Mesenchymal stem cell (in vitro differentiated cells and primary cell): ENCODE results near the gene PVR.
A peak's percentile ranks its signal among the peaks of the same experiment; 100 is the strongest.

Source experiments
- DNase-seq: peaks from one replicate; pipeline ENCODE4 v3.0.0-alpha.2; 2013
- H2AFZ ChIP-seq: one replicate; pipeline ENCODE4 v1.6.1; 2013; ENCODE audit warnings: low read depth, mild to moderate bottlenecking, control low read depth, inconsistent platforms, low read length, moderate library complexity
- H2AK5ac ChIP-seq: 2 replicates; pipeline ENCODE4 v1.6.1; 2013; ENCODE audit warnings: low read length, moderate library complexity, mild to moderate bottlenecking, inconsistent platforms; ENCODE audit not compliant: severe bottlenecking
- H2BK120ac ChIP-seq: one replicate; pipeline ENCODE4 v1.6.1; 2013; ENCODE audit warnings: low read depth, mild to moderate bottlenecking, inconsistent platforms, low read length, moderate library complexity
- H2BK12ac ChIP-seq, 2 experiments: one replicate each; pipeline ENCODE4 v1.6.1; 2013; ENCODE audit warnings: inconsistent platforms in 2 of 2, low read length in 2 of 2, mild to moderate bottlenecking in 2 of 2, moderate library complexity in 2 of 2, control low read depth in 1 of 2
- H2BK15ac ChIP-seq: one replicate; pipeline ENCODE4 v1.6.1; 2013; ENCODE audit warnings: mild to moderate bottlenecking, low read depth, inconsistent platforms; ENCODE audit not compliant: poor library complexity, severe bottlenecking
- H2BK5ac ChIP-seq: 2 replicates; pipeline ENCODE4 v1.6.1; 2013; ENCODE audit warnings: low read depth, mild to moderate bottlenecking, low read length, control low read depth, inconsistent platforms; ENCODE audit not compliant: poor library complexity, severe bottlenecking
- H3K14ac ChIP-seq, 2 experiments: one replicate each; pipeline ENCODE4 v1.6.1; 2013; ENCODE audit warnings: inconsistent platforms in 2 of 2, low read length in 2 of 2, control low read depth in 1 of 2, mild to moderate bottlenecking in 1 of 2, moderate library complexity in 1 of 2
- H3K18ac ChIP-seq, 2 experiments: one replicate each; pipeline ENCODE4 v1.6.1; 2013; ENCODE audit warnings: inconsistent platforms in 2 of 2, low read length in 2 of 2, control low read depth in 1 of 2, low read depth in 1 of 2, mild to moderate bottlenecking in 1 of 2
- H3K23ac ChIP-seq, 2 experiments: one replicate each; pipeline ENCODE4 v1.6.1; 2013; ENCODE audit warnings: inconsistent platforms in 2 of 2, low read length in 2 of 2, mild to moderate bottlenecking in 2 of 2, moderate library complexity in 2 of 2, control low read depth in 1 of 2
- H3K27ac ChIP-seq: 2 replicates; pipeline ENCODE4 v1.5.1; 2013; ENCODE audit warnings: mild to moderate bottlenecking, moderate library complexity, low read length, control low read depth, inconsistent platforms; ENCODE audit not compliant: poor library complexity, severe bottlenecking
- H3K27me3 ChIP-seq, 2 experiments: 2 replicates each; pipeline versions ENCODE4 v1.6.1 to v1.7.0; 2013; ENCODE audit warnings: low read length in 2 of 2, mild to moderate bottlenecking in 2 of 2, moderate library complexity in 2 of 2, control low read depth in 1 of 2, inconsistent platforms in 1 of 2; ENCODE audit not compliant: control insufficient read depth in 1 of 2, insufficient read depth in 1 of 2
- H3K36me3 ChIP-seq, 2 experiments: 2 replicates each; pipeline versions ENCODE4 v1.6.1 to v1.7.0; 2013; ENCODE audit warnings: low read length in 2 of 2, control low read depth in 1 of 2, inconsistent platforms in 1 of 2, low read depth in 1 of 2, mild to moderate bottlenecking in 1 of 2; ENCODE audit not compliant: insufficient read depth in 2 of 2, control insufficient read depth in 1 of 2
- H3K4ac ChIP-seq, 2 experiments: one replicate each; pipeline ENCODE4 v1.6.1; 2013; ENCODE audit warnings: inconsistent platforms in 2 of 2, low read length in 2 of 2, mild to moderate bottlenecking in 2 of 2, moderate library complexity in 2 of 2, control low read depth in 1 of 2, low read depth in 1 of 2
- H3K4me1 ChIP-seq: 2 replicates; pipeline ENCODE4 v1.6.1; 2013; ENCODE audit warnings: low read depth, low read length, control low read depth; ENCODE audit not compliant: control insufficient read depth, insufficient read depth
- H3K4me2 ChIP-seq: 2 replicates; pipeline ENCODE4 v1.6.1; 2013; ENCODE audit warnings: low read length, mild to moderate bottlenecking, inconsistent platforms; ENCODE audit not compliant: poor library complexity, severe bottlenecking
- H3K4me3 ChIP-seq, 2 experiments: 2 replicates each; pipeline versions ENCODE4 v1.5.1 to v1.7.0; 2013; ENCODE audit warnings: low read length in 2 of 2, mild to moderate bottlenecking in 2 of 2, control low read depth in 1 of 2, low read depth in 1 of 2; ENCODE audit not compliant: insufficient read depth in 1 of 2
- H3K79me1 ChIP-seq: replicated peaks from 2 replicates; pipeline ENCODE4 v1.6.1; 2013; ENCODE audit warnings: mild to moderate bottlenecking, control low read depth, low read length, inconsistent platforms; ENCODE audit not compliant: poor library complexity, severe bottlenecking
- H3K9ac ChIP-seq: 2 replicates; pipeline ENCODE4 v1.7.0; 2013; ENCODE audit warnings: mild to moderate bottlenecking, low read length, moderate library complexity
- H3K9me3 ChIP-seq: 2 replicates; pipeline ENCODE4 v1.7.0; 2013; ENCODE audit warnings: mild to moderate bottlenecking, low read length; ENCODE audit not compliant: control insufficient read depth
- H4K8ac ChIP-seq: one replicate; pipeline ENCODE4 v1.6.1; 2013; ENCODE audit warnings: inconsistent platforms, mild to moderate bottlenecking, low read length, moderate library complexity
- H4K91ac ChIP-seq: one replicate; pipeline ENCODE4 v1.6.1; 2013; ENCODE audit warnings: mild to moderate bottlenecking, low read length, inconsistent platforms
- WGBS: methylation state at CpG from one replicate; pipeline ENCODE4 v1.1.7; 2013; ENCODE audit warnings: mixed read lengths; 5-methylcytosine and 5-hydroxymethylcytosine counted together

Gene PVR

GRCh38 chr19:44604241-44604640 lies 39.5 kb upstream of the PVR start:
- no peak overlapping the region for H2BK120ac ChIP-seq
- no peak overlapping the region for H3K18ac ChIP-seq
- no peak overlapping the region for H3K4ac ChIP-seq
- H3K9ac ChIP-seq = no peak overlapping the region
- H2BK12ac ChIP-seq = no peak overlapping the region
- no peak overlapping the region for H4K91ac ChIP-seq
- no peaks in the 10 kb centered on the region for H3K79me1 ChIP-seq
- no peaks in the 10 kb centered on the region for H3K9me3 ChIP-seq
- H3K36me3 ChIP-seq = no peaks in the 10 kb centered on the region
- no peak for DNase-seq
- no peak overlapping the region for H2BK5ac ChIP-seq
- WGBS = 78% methylated on average over 6 of the region's 6 CpGs
- H3K27ac ChIP-seq = no peak overlapping the region
- no peak overlapping the region for H3K4me3 ChIP-seq
- no peak overlapping the region for H4K8ac ChIP-seq
- peaks cover 3% of the 10 kb centered on the region for H3K4me1 ChIP-seq
- no peak overlapping the region for H2BK15ac ChIP-seq
- no peak overlapping the region for H2AK5ac ChIP-seq
- H2AFZ ChIP-seq = no peak overlapping the region
- no peak overlapping the region for H3K4me2 ChIP-seq
- H3K23ac ChIP-seq = no peak overlapping the region
- H3K27me3 ChIP-seq = peaks cover 5 to 7% of the 10 kb centered on the region in 2 experiments
- H3K14ac ChIP-seq = no peak overlapping the region

- Histone ChIP-seq H3K79me1 (no peaks in the 10 kb centered on the region), H2BK5ac (no peak overlapping the region), H2BK120ac (no peak overlapping the region), H3K14ac (no peak overlapping the region), H2AK5ac (no peak overlapping the region), H2AFZ (no peak overlapping the region), H3K9ac (no peak overlapping the region), H3K4me3 (no peak overlapping the region), H3K18ac (no peak overlapping the region), H3K4ac (no peak overlapping the region), H3K27ac (no peak overlapping the region), H4K91ac (no peak overlapping the region), H4K8ac (no peak overlapping the region), H3K36me3 (no peaks in the 10 kb centered on the region), H3K4me1 (peaks cover 3% of the 10 kb centered on the region), H3K9me3 (no peaks in the 10 kb centered on the region), H2BK12ac (no peak overlapping the region), H2BK15ac (no peak overlapping the region), H3K23ac (no peak overlapping the region), H3K4me2 (no peak overlapping the region), H3K27me3 (peaks cover 0 to 4% of the 10 kb centered on the region in 2 experiments)
- WGBS = 75% methylated on average over 1 of the region's 1 CpG
- DNase-seq = no peak
Observed at GRCh38 chr19:44605547-44605946, 38.2 kb upstream of the PVR start.

GRCh38 chr19:44607049-44607448 lies 36.7 kb upstream of the PVR start:
- Histone ChIP-seq H3K9me3 (no peaks in the 10 kb centered on the region), H2BK15ac (no peak overlapping the region), H4K91ac (no peak overlapping the region), H3K23ac (no peak overlapping the region), H3K9ac (no peak overlapping the region), H3K27ac (no peak overlapping the region), H3K4me2 (no peak overlapping the region), H2BK12ac (no peak overlapping the region), H3K4me1 (peaks cover 3% of the 10 kb centered on the region), H3K36me3 (no peaks in the 10 kb centered on the region), H3K4ac (no peak overlapping the region), H4K8ac (no peak overlapping the region), H3K14ac (no peak overlapping the region), H2BK120ac (no peak overlapping the region), H2BK5ac (no peak overlapping the region), H3K27me3 (peaks cover 0 to 4% of the 10 kb centered on the region in 2 experiments), H3K18ac (no peak overlapping the region), H3K4me3 (no peak overlapping the region), H3K79me1 (no peaks in the 10 kb centered on the region), H2AK5ac (no peak overlapping the region), H2AFZ (no peak overlapping the region)
- WGBS = 67% methylated on average over 2 of the region's 2 CpGs
- peak; percentile 28 for DNase-seq

- H3K4me1 ChIP-seq = peaks cover 3% of the 10 kb centered on the region
- H2AFZ ChIP-seq = no peak overlapping the region
- H3K14ac ChIP-seq = no peak overlapping the region
- H4K91ac ChIP-seq = no peak overlapping the region
- peaks cover 0 to under 1% of the 10 kb centered on the region in 2 experiments for H3K27me3 ChIP-seq
- H2AK5ac ChIP-seq = no peak overlapping the region
- no peak overlapping the region for H4K8ac ChIP-seq
- H3K36me3 ChIP-seq = no peaks in the 10 kb centered on the region
- H3K9me3 ChIP-seq = no peaks in the 10 kb centered on the region
- H3K4me2 ChIP-seq = no peak overlapping the region
- H3K9ac ChIP-seq = no peak overlapping the region
- no peaks in the 10 kb centered on the region for H3K79me1 ChIP-seq
- DNase-seq = no peak
- no peak overlapping the region for H3K27ac ChIP-seq
- no peak overlapping the region for H2BK5ac ChIP-seq
- no peak overlapping the region for H3K4me3 ChIP-seq
- no peak overlapping the region for H2BK15ac ChIP-seq
- no peak overlapping the region for H3K4ac ChIP-seq
- no peak overlapping the region for H2BK120ac ChIP-seq
- WGBS = 88% methylated on average over 3 of the region's 3 CpGs
- H2BK12ac ChIP-seq = no peak overlapping the region
- no peak overlapping the region for H3K18ac ChIP-seq
- no peak overlapping the region for H3K23ac ChIP-seq
Observed at GRCh38 chr19:44607917-44608316, 35.8 kb upstream of the PVR start.
